ENCODE measurements around the gene IGFBPL1.

DNA sequence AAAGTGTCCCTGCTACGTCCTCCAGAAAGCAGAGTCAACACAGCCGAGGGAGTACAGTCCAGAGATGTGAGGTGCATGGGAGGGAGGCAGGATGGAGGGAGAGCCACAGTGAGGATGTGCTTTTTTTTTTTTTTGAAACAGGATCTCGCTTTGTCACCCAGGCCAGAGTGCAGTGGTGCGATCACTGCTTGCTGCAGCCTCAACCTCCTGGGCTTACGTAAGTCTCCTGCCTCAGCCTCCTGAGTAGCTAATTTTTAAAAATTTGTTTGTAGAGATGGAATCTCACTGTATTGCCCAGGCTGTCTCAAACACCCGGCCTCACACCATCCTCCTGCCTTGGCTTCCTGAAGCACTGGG lies 65.0 kb downstream of the IGFBPL1 start:
- TF ChIP-seq TCF12 (IDR thresholded peaks at IDR 0.05; ENCODE audit: low read depth), result no peak
- no peak for TF ChIP-seq RAD21 (IDR thresholded peaks at IDR 0.05; ENCODE audit: low read depth)
- TF ChIP-seq, protein P1, sequence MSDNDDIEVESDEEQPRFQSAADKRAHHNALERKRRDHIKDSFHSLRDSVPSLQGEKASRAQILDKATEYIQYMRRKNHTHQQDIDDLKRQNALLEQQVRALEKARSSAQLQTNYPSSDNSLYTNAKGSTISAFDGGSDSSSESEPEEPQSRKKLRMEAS (IDR thresholded peaks at IDR 0.05), result no peak
- no peak for TF ChIP-seq ZBTB7A (IDR thresholded peaks at IDR 0.05; ENCODE audit: low read depth)
- TF ChIP-seq, protein P2, sequence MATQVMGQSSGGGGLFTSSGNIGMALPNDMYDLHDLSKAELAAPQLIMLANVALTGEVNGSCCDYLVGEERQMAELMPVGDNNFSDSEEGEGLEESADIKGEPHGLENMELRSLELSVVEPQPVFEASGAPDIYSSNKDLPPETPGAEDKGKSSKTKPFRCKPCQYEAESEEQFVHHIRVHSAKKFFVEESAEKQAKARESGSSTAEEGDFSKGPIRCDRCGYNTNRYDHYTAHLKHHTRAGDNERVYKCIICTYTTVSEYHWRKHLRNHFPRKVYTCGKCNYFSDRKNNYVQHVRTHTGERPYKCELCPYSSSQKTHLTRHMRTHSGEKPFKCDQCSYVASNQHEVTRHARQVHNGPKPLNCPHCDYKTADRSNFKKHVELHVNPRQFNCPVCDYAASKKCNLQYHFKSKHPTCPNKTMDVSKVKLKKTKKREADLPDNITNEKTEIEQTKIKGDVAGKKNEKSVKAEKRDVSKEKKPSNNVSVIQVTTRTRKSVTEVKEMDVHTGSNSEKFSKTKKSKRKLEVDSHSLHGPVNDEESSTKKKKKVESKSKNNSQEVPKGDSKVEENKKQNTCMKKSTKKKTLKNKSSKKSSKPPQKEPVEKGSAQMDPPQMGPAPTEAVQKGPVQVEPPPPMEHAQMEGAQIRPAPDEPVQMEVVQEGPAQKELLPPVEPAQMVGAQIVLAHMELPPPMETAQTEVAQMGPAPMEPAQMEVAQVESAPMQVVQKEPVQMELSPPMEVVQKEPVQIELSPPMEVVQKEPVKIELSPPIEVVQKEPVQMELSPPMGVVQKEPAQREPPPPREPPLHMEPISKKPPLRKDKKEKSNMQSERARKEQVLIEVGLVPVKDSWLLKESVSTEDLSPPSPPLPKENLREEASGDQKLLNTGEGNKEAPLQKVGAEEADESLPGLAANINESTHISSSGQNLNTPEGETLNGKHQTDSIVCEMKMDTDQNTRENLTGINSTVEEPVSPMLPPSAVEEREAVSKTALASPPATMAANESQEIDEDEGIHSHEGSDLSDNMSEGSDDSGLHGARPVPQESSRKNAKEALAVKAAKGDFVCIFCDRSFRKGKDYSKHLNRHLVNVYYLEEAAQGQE (IDR thresholded peaks at IDR 0.05; ENCODE audit: low read depth), result no peak
- no peak for TF ChIP-seq TEAD4 (IDR thresholded peaks at IDR 0.05)
- TF ChIP-seq CEBPB (IDR thresholded peaks at IDR 0.05), result no peak
- no peak for TF ChIP-seq FOXM1 (IDR thresholded peaks at IDR 0.05; ENCODE audit: borderline replicate concordance, low read depth)
- TF ChIP-seq, protein P3, sequence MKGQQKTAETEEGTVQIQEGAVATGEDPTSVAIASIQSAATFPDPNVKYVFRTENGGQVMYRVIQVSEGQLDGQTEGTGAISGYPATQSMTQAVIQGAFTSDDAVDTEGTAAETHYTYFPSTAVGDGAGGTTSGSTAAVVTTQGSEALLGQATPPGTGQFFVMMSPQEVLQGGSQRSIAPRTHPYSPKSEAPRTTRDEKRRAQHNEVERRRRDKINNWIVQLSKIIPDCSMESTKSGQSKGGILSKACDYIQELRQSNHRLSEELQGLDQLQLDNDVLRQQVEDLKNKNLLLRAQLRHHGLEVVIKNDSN (IDR thresholded peaks at IDR 0.05), result no peak
- no peak for TF ChIP-seq EGR1 (IDR thresholded peaks at IDR 0.05)
- no peak for TF ChIP-seq YY1 (IDR thresholded peaks at IDR 0.05; ENCODE audit: low read depth)
